ENCODE measurements around the gene ERG. TPM values are rescaled to one million over a fixed set of nuclear protein-coding genes. Genes with fewer than 3 reads are reported as not detected.

The ERG gene
- total and polyA plus RNA-seq, 7 experiments from 2014 or later: 0.24 to 1.3 TPM; not detected in 5

GRCh38 chr21:38489271-38489652, 9.0 kb downstream of the ERG start:
- intact Hi-C loops (cut with micrococcal nuclease): no loop called here
- Mint-ChIP-seq H3K4me3 (no peak overlapping the region), H3K9me3 (peaks cover 0 to 1% (median 0%) of the 10 kb centered on the region in 11 donors), H3K36me3 (peaks cover 0 to 4% (median 0%) of the 10 kb centered on the region in 5 donors), H3K4me1 (peaks cover 0 to 5% (median 0%) of the 10 kb centered on the region in 7 donors), H3K27me3 (peaks cover 45 to 59% (median 53%) of the 10 kb centered on the region in 5 donors), H3K27ac (no peak overlapping the region)
- H3K9me3 ChIP-seq (ENCODE audit: control insufficient read depth in 2 of 3, low read length in 3 of 3): no peaks in the 10 kb centered on the region
- H3K4me1 ChIP-seq (ENCODE audit: control insufficient read depth in 2 of 2, insufficient read depth in 2 of 2, low read length in 2 of 2): no peaks in the 10 kb centered on the region
- DNase-seq (no peak), ATAC-seq (no peak)
- H3K27me3 ChIP-seq (ENCODE audit: control insufficient read depth in 2 of 2, insufficient read depth in 2 of 2, low read length in 2 of 2): no peaks in the 10 kb centered on the region
- ChIA-PET CTCF (no interaction called here), POLR2A (no interaction called here)
- H3K4me3 ChIP-seq (ENCODE audit: low read length): no peak overlapping the region
- no peaks in the 10 kb centered on the region for H3K36me3 ChIP-seq (ENCODE audit: control insufficient read depth in 2 of 3, insufficient read depth in 3 of 3, low read length in 3 of 3)
- H3K27ac ChIP-seq (ENCODE audit: low read depth, low read length): no peak overlapping the region

- DNase-seq: no peak
- H3K4me1 Mint-ChIP-seq: peaks cover 0 to 4% (median 0%) of the 10 kb centered on the region in 7 donors
- intact Hi-C loops (cut with micrococcal nuclease): no loop called here
- H3K36me3 Mint-ChIP-seq: peaks cover 0 to 4% (median 0%) of the 10 kb centered on the region in 5 donors
- no peak overlapping the region for H3K4me3 Mint-ChIP-seq
- no peak overlapping the region for H3K27ac ChIP-seq (ENCODE audit: low read depth, low read length)
- H3K27ac Mint-ChIP-seq: no peak overlapping the region
- H3K9me3 Mint-ChIP-seq: peaks cover 0 to 1% (median 0%) of the 10 kb centered on the region in 11 donors
- ChIA-PET POLR2A (no interaction called here), CTCF (no interaction called here)
- H3K4me1 ChIP-seq (ENCODE audit: control insufficient read depth in 2 of 2, insufficient read depth in 2 of 2, low read length in 2 of 2): no peaks in the 10 kb centered on the region
- H3K36me3 ChIP-seq (ENCODE audit: control insufficient read depth in 2 of 3, insufficient read depth in 3 of 3, low read length in 3 of 3): no peaks in the 10 kb centered on the region
- H3K4me3 ChIP-seq (ENCODE audit: low read length): no peak overlapping the region
- H3K27me3 ChIP-seq (ENCODE audit: control insufficient read depth in 2 of 2, insufficient read depth in 2 of 2, low read length in 2 of 2): no peaks in the 10 kb centered on the region
- ATAC-seq: peak; percentile 29
- H3K27me3 Mint-ChIP-seq: peaks cover 42 to 57% (median 49%) of the 10 kb centered on the region in 5 donors
- no peaks in the 10 kb centered on the region for H3K9me3 ChIP-seq (ENCODE audit: control insufficient read depth in 2 of 3, low read length in 3 of 3)
Measured at GRCh38 chr21:38488640-38489270, 9.5 kb downstream of the ERG start.

- Histone ChIP-seq H3K27ac (ENCODE audit: low read depth, low read length) (no peak overlapping the region), H3K4me3 (ENCODE audit: low read length) (no peak overlapping the region), H3K4me1 (ENCODE audit: control insufficient read depth in 2 of 2, insufficient read depth in 2 of 2, low read length in 2 of 2) (no peaks in the 10 kb centered on the region), H3K36me3 (ENCODE audit: control insufficient read depth in 2 of 3, insufficient read depth in 3 of 3, low read length in 3 of 3) (no peaks in the 10 kb centered on the region), H3K9me3 (ENCODE audit: control insufficient read depth in 2 of 3, low read length in 3 of 3) (no peaks in the 10 kb centered on the region), H3K27me3 (ENCODE audit: control insufficient read depth in 2 of 2, insufficient read depth in 2 of 2, low read length in 2 of 2) (no peaks in the 10 kb centered on the region)
- peaks cover 0 to 1% (median 0%) of the 10 kb centered on the region in 11 donors for H3K9me3 Mint-ChIP-seq
- POLR2A ChIA-PET: no interaction called here
- peaks cover 0 to 2% (median 0%) of the 10 kb centered on the region in 7 donors for H3K4me1 Mint-ChIP-seq
- no peak for ATAC-seq
- DNase-seq: no peak
- H3K4me3 Mint-ChIP-seq: no peak overlapping the region
- intact Hi-C loops (cut with micrococcal nuclease): no loop called here
- peaks cover 0 to 4% (median 0%) of the 10 kb centered on the region in 5 donors for H3K36me3 Mint-ChIP-seq
- no peak overlapping the region for H3K27ac Mint-ChIP-seq
- peaks cover 40 to 56% (median 46%) of the 10 kb centered on the region in 5 donors for H3K27me3 Mint-ChIP-seq
- CTCF ChIA-PET: no interaction called here
Measured at GRCh38 chr21:38487901-38488639, 10.2 kb downstream of the ERG start.

- intact Hi-C loops (cut with micrococcal nuclease): no loop called here
- no peak overlapping the region for H3K27ac Mint-ChIP-seq
- H3K36me3 ChIP-seq (ENCODE audit: control insufficient read depth in 2 of 3, insufficient read depth in 3 of 3, low read length in 3 of 3): no peaks in the 10 kb centered on the region
- peaks cover 37 to 53% (median 49%) of the 10 kb centered on the region in 5 donors for H3K27me3 Mint-ChIP-seq
- no peaks in the 10 kb centered on the region for H3K4me1 ChIP-seq (ENCODE audit: control insufficient read depth in 2 of 2, insufficient read depth in 2 of 2, low read length in 2 of 2)
- no peak overlapping the region for H3K4me3 Mint-ChIP-seq
- peak; percentile 44 for ATAC-seq
- H3K27ac ChIP-seq (ENCODE audit: low read depth, low read length): no peak overlapping the region
- ChIA-PET POLR2A (no interaction called here), CTCF (no interaction called here)
- no peaks in the 10 kb centered on the region for H3K9me3 ChIP-seq (ENCODE audit: control insufficient read depth in 2 of 3, low read length in 3 of 3)
- H3K9me3 Mint-ChIP-seq: peaks cover 0 to 1% (median 0%) of the 10 kb centered on the region in 11 donors
- H3K27me3 ChIP-seq (ENCODE audit: control insufficient read depth in 2 of 2, insufficient read depth in 2 of 2, low read length in 2 of 2): no peaks in the 10 kb centered on the region
- H3K4me1 Mint-ChIP-seq: peaks cover 0 to 2% (median 0%) of the 10 kb centered on the region in 7 donors
- DNase-seq: no peak
- peaks cover 0 to 4% (median 0%) of the 10 kb centered on the region in 5 donors for H3K36me3 Mint-ChIP-seq
- H3K4me3 ChIP-seq (ENCODE audit: low read length): no peak overlapping the region
Measured at GRCh38 chr21:38486706-38487105, 11.6 kb downstream of the ERG start.

GRCh38 chr21:38486221-38486620, 12.1 kb downstream of the ERG start:
- ChIA-PET CTCF (no interaction called here), POLR2A (no interaction called here)
- Histone ChIP-seq H3K36me3 (ENCODE audit: control insufficient read depth in 2 of 3, insufficient read depth in 3 of 3, low read length in 3 of 3) (no peaks in the 10 kb centered on the region), H3K27me3 (ENCODE audit: control insufficient read depth in 2 of 2, insufficient read depth in 2 of 2, low read length in 2 of 2) (no peaks in the 10 kb centered on the region), H3K9me3 (ENCODE audit: control insufficient read depth in 2 of 3, low read length in 3 of 3) (no peaks in the 10 kb centered on the region), H3K4me1 (ENCODE audit: control insufficient read depth in 2 of 2, insufficient read depth in 2 of 2, low read length in 2 of 2) (no peaks in the 10 kb centered on the region), H3K4me3 (ENCODE audit: low read length) (no peak overlapping the region), H3K27ac (ENCODE audit: low read depth, low read length) (no peak overlapping the region)
- no peak for DNase-seq
- peaks cover 0 to 2% (median 0%) of the 10 kb centered on the region in 7 donors for H3K4me1 Mint-ChIP-seq
- H3K27ac Mint-ChIP-seq: no peak overlapping the region
- no peak for ATAC-seq
- peaks cover 33 to 48% (median 44%) of the 10 kb centered on the region in 5 donors for H3K27me3 Mint-ChIP-seq
- intact Hi-C loops (cut with micrococcal nuclease): no loop called here
- peaks cover 0 to 1% (median 0%) of the 10 kb centered on the region in 11 donors for H3K9me3 Mint-ChIP-seq
- H3K36me3 Mint-ChIP-seq: peaks cover 0 to 4% (median 0%) of the 10 kb centered on the region in 5 donors
- no peak overlapping the region for H3K4me3 Mint-ChIP-seq

- Mint-ChIP-seq H3K4me3 (no peak overlapping the region), H3K4me1 (peaks cover 0 to 11% (median 0%) of the 10 kb centered on the region in 7 donors), H3K27me3 (peaks cover 37 to 69% (median 58%) of the 10 kb centered on the region in 5 donors), H3K36me3 (no peaks in the 10 kb centered on the region), H3K9me3 (peaks cover 0 to 4% (median 0%) of the 10 kb centered on the region in 11 donors), H3K27ac (no peak overlapping the region)
- H3K4me1 ChIP-seq (ENCODE audit: control insufficient read depth in 2 of 2, insufficient read depth in 2 of 2, low read length in 2 of 2): no peaks in the 10 kb centered on the region
- ATAC-seq: no peak
- H3K4me3 ChIP-seq (ENCODE audit: low read length): no peak overlapping the region
- intact Hi-C loops (cut with micrococcal nuclease): no loop called here
- H3K36me3 ChIP-seq (ENCODE audit: control insufficient read depth in 2 of 3, insufficient read depth in 3 of 3, low read length in 3 of 3): no peaks in the 10 kb centered on the region
- DNase-seq: no peak
- ChIA-PET POLR2A (no interaction called here), CTCF (no interaction called here)
- peaks cover 0 to 6% of the 10 kb centered on the region in 2 donors for H3K27me3 ChIP-seq (ENCODE audit: control insufficient read depth in 2 of 2, insufficient read depth in 2 of 2, low read length in 2 of 2)
- H3K9me3 ChIP-seq (ENCODE audit: control insufficient read depth in 2 of 3, low read length in 3 of 3): no peaks in the 10 kb centered on the region
- no peak overlapping the region for H3K27ac ChIP-seq (ENCODE audit: low read depth, low read length)
Measured at GRCh38 chr21:38479641-38480525, 18.4 kb downstream of the ERG start.
